SK-N-MC (cell line): ENCODE data around the gene ABCB8.

ENCODE experiments used
- DNase-seq: peaks from one replicate; pipeline ENCODE4 v3.0.0-alpha.2; 2011; ENCODE audit warnings: low read depth, low spot score
- H3K27ac ChIP-seq: fragments of 200-600 bp; sonication (generic); 2 replicates; pipeline ENCODE4 v1.5.1; 2016; ENCODE audit warnings: mixed run types
- H3K36me3 ChIP-seq: fragments of 200-600 bp; sonication (generic); 2 replicates; pipeline ENCODE4 v1.6.1; 2017; ENCODE audit warnings: antibody characterized with exemption, low read length, mixed read lengths; ENCODE audit not compliant: insufficient read depth
- H3K4me3 ChIP-seq: fragments of 200-600 bp; sonication (generic); 2 replicates; pipeline ENCODE4 v1.5.1; 2016
- H3K9ac ChIP-seq: fragments of 200-600 bp; sonication (generic); 2 replicates; pipeline ENCODE4 v1.8.0; 2017; ENCODE audit warnings: mixed run types, mixed read lengths; ENCODE audit not compliant: insufficient read length
- H3K9me3 ChIP-seq: fragments of 200-600 bp; sonication (generic); 2 replicates; pipeline ENCODE4 v1.6.1; 2017; ENCODE audit warnings: low read depth, mild to moderate bottlenecking, antibody characterized with exemption, low read length, moderate library complexity, mixed read lengths
- EZH2 ChIP-seq: fragments of 200-600 bp; sonication (generic); IDR thresholded peaks from one replicate; pipeline ENCODE4 v1.6.1; 2017; ENCODE audit warnings: antibody characterized with exemption
- FOXP2 ChIP-seq: optimal IDR thresholded peaks from 2 replicates; pipeline ENCODE3; 2011; ENCODE audit warnings: mild to moderate bottlenecking, moderate library complexity; ENCODE audit not compliant: insufficient read depth; ENCODE audit errors: extremely low read length, control extremely low read depth
- POLR2AphosphoS5 ChIP-seq: IDR thresholded peaks from 2 replicates; pipeline ENCODE4 v1.6.1; 2012; ENCODE audit warnings: mild to moderate bottlenecking, low read depth, low read length, borderline replicate concordance

Gene ABCB8

GRCh38 chr7:150994838-150995510 lies 33.3 kb upstream of the ABCB8 start:
- no peak for DNase-seq
- H3K27ac ChIP-seq: no peak overlapping the region
- TF ChIP-seq FOXP2 (no peak), POLR2AphosphoS5 (no peak), EZH2 (no peak)
- H3K36me3 ChIP-seq: no peaks in the 10 kb centered on the region
- H3K9ac ChIP-seq: no peak overlapping the region
- no peak overlapping the region for H3K4me3 ChIP-seq
- no peaks in the 10 kb centered on the region for H3K9me3 ChIP-seq

DNA sequence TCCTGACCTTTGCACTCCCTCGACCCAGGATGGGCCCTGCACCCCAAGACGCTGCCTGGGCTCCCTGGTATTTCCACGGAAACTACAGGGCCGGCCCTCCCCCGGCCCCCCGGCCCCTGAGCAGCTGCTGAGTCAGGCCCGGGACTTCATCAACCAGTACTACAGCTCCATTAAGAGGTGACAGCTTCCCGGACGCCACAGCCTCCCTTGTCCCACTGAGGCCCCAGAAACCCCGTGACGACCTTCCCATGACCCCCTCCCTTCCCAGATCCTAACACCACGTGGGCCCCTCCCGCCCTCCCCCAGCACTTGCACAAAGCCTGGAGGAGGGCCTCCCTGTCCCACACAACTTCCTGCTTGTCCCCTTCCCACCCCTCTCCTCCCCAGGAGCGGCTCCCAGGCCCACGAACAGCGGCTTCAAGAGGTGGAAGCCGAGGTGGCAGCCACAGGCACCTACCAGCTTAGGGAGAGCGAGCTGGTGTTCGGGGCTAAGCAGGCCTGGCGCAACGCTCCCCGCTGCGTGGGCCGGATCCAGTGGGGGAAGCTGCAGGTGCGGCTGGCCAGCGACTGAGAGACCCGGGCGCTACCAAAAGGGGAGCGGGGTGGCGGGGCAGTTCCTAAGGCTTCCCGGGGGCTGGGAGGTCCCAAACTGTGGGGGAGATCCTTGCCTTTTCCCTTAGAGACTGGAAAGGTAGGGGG lies 31.7 kb upstream of the ABCB8 start:
- Histone ChIP-seq H3K9ac (no peak overlapping the region), H3K27ac (no peak overlapping the region), H3K4me3 (no peak overlapping the region), H3K9me3 (no peaks in the 10 kb centered on the region), H3K36me3 (no peaks in the 10 kb centered on the region)
- no peak for DNase-seq
- TF ChIP-seq POLR2AphosphoS5 (no peak), EZH2 (no peak), FOXP2 (no peak)

GRCh38 chr7:150997075-150997511 lies 31.2 kb upstream of the ABCB8 start:
- Histone ChIP-seq H3K36me3 (no peaks in the 10 kb centered on the region), H3K4me3 (no peak overlapping the region), H3K9ac (no peak overlapping the region), H3K27ac (no peak overlapping the region), H3K9me3 (no peaks in the 10 kb centered on the region)
- no peak for DNase-seq
- TF ChIP-seq POLR2AphosphoS5: no peak
- no peak for TF ChIP-seq EZH2
- no peak for TF ChIP-seq FOXP2

DNA sequence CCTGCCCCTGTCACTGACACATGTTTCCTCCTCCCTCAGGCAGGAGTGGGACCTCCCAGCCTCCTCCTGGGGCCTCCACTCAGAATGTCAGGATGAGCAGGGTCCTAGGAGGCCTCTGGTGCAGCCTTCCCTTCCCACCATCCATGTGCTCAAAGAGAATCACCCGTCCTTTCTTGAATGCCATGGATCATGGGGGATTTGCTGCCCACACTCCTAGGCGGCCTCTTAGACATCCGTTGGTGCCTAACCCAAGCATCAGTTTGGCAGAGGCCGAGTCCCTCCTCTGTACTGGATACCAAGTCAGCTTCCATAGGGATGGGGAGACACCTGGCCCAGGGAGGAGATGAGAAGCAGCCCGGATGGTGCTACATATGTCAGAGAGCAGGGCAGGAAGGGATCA lies 30.4 kb upstream of the ABCB8 start:
- no peak for TF ChIP-seq FOXP2
- no peaks in the 10 kb centered on the region for H3K9me3 ChIP-seq
- no peak overlapping the region for H3K9ac ChIP-seq
- no peaks in the 10 kb centered on the region for H3K36me3 ChIP-seq
- no peak for DNase-seq
- no peak overlapping the region for H3K27ac ChIP-seq
- no peak overlapping the region for H3K4me3 ChIP-seq

DNA sequence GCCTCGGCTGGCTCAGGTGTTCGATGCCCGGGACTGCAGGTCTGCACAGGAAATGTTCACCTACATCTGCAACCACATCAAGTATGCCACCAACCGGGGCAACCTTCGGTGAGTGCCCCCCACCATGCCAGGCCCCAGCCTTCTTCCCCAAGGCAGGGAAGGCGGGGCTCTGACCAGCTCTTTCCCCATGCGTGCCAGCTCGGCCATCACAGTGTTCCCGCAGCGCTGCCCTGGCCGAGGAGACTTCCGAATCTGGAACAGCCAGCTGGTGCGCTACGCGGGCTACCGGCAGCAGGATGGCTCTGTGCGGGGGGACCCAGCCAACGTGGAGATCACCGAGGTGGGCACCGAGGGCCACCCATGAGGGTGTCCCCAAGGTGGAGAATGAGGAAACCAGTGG lies 29.9 kb upstream of the ABCB8 start:
- no peak for DNase-seq
- H3K36me3 ChIP-seq: no peaks in the 10 kb centered on the region
- no peak overlapping the region for H3K4me3 ChIP-seq
- H3K9me3 ChIP-seq: no peaks in the 10 kb centered on the region
- no peak overlapping the region for H3K9ac ChIP-seq
- no peak overlapping the region for H3K27ac ChIP-seq
- TF ChIP-seq EZH2: no peak
- TF ChIP-seq POLR2AphosphoS5: no peak
- no peak for TF ChIP-seq FOXP2

- H3K27ac ChIP-seq: no peak overlapping the region
- H3K4me3 ChIP-seq: no peak overlapping the region
- TF ChIP-seq EZH2 (no peak), FOXP2 (no peak), POLR2AphosphoS5 (no peak)
- no peaks in the 10 kb centered on the region for H3K9me3 ChIP-seq
- DNase-seq: no peak
- no peaks in the 10 kb centered on the region for H3K36me3 ChIP-seq
- no peak overlapping the region for H3K9ac ChIP-seq
These were observed 29.2 kb upstream of the ABCB8 start for GRCh38 chr7:150999001-150999400.

DNA sequence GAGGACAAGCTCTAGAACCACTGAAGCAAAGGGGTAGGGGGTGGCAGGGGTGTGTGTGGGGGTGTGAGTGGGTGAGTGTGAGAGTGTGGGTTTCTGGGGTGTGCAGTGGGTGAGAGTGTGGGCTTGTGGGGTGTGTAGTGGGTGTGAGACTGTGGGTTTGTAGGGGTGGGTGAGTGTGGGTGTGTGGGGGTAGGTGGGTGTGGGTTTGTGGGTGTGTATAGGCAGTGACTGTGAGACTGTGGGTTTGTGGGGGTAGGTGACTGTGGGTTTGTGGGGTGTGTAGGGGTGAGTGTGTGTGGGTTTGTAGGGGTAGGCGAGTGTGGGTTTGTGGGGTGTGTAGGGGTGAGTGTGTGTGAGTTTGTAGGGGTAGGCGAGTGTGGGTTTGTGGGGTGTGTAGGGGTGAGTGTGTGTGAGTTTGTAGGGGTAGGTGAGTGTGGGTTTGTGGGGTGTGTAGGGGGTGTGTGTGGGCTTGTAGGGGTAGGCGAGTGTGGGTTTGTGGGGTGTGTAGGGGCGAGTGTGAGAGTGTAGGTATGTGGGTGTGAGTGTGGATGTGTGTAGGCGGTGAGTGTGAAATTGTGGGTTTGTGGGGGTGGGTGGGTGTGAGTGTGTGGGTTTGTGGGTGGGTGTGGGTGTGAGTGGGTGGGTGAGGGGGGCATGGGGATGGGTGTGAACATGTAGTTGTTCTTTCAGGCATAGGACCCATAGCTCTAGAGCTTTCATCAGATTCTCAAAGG lies 28.6 kb upstream of the ABCB8 start:
- Histone ChIP-seq H3K9ac (no peak overlapping the region), H3K4me3 (no peak overlapping the region), H3K27ac (no peak overlapping the region), H3K9me3 (no peaks in the 10 kb centered on the region), H3K36me3 (no peaks in the 10 kb centered on the region)
- TF ChIP-seq FOXP2: no peak
- no peak for TF ChIP-seq POLR2AphosphoS5
- TF ChIP-seq EZH2: no peak
- DNase-seq: no peak

GRCh38 chr7:151000897-151001495 lies 27.3 kb upstream of the ABCB8 start:
- Histone ChIP-seq H3K9ac (no peak overlapping the region), H3K36me3 (no peaks in the 10 kb centered on the region), H3K4me3 (no peak overlapping the region), H3K9me3 (no peaks in the 10 kb centered on the region), H3K27ac (no peak overlapping the region)
- DNase-seq: no peak
- TF ChIP-seq POLR2AphosphoS5 (no peak), EZH2 (no peak), FOXP2 (no peak)

DNA sequence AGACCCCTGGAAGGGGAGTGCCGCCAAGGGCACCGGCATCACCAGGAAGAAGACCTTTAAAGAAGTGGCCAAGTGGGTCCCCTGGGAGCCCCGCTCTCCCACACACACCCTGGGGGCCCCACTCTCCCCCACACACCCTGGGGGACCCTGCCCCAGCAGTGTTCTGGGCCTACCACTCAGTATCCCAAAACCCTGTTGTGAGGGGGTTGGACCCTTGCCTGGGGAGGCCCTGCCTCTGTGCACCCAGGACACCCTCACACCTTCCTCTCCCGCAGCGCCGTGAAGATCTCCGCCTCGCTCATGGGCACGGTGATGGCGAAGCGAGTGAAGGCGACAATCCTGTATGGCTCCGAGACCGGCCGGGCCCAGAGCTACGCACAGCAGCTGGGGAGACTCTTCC lies 26.7 kb upstream of the ABCB8 start:
- Histone ChIP-seq H3K27ac (no peak overlapping the region), H3K36me3 (no peaks in the 10 kb centered on the region), H3K9ac (no peak overlapping the region), H3K4me3 (no peak overlapping the region), H3K9me3 (no peaks in the 10 kb centered on the region)
- DNase-seq: no peak
- TF ChIP-seq POLR2AphosphoS5: no peak
- no peak for TF ChIP-seq FOXP2
- TF ChIP-seq EZH2: no peak
